ENCODE measurements around the gene UGT1A10.

- TF ChIP-seq EZH2 (IDR thresholded peaks at IDR 0.05; ENCODE audit: borderline replicate concordance, low read depth, low read length, severe bottlenecking) (no peak), CTCF (IDR thresholded peaks at IDR 0.05; ENCODE audit: extremely low read depth in 1 of 2, insufficient read depth in 1 of 2, low read depth in 1 of 2, low read length in 2 of 2) (no peak), POLR2AphosphoS5 (IDR thresholded peaks at IDR 0.05; ENCODE audit: insufficient read depth, low read depth, low read length) (no peak), GATA2 (IDR thresholded peaks at IDR 0.05; ENCODE audit: insufficient read depth, insufficient read length, low read depth, low read length) (no peak), MAX (IDR thresholded peaks at IDR 0.05; ENCODE audit: insufficient read depth, insufficient read length) (no peak), FOS (IDR thresholded peaks at IDR 0.05; ENCODE audit: borderline replicate concordance, insufficient read depth, low read length) (no peak), POLR2A (IDR thresholded peaks at IDR 0.05; ENCODE audit: low read depth, low read length) (no peak), JUN (IDR thresholded peaks at IDR 0.05; ENCODE audit: borderline replicate concordance, insufficient read depth, insufficient read length, low read depth) (no peak), MYC (IDR thresholded peaks at IDR 0.05; ENCODE audit: low read depth, low read length) (no peak)
Observed at GRCh38 chr2:233778030-233778429, 141.8 kb downstream of the UGT1A10 start, which contains the start of gene MROH2A.
